ENCODE data around the gene RBM18. TPM values are rescaled to one million over a fixed set of nuclear protein-coding genes. Genes with fewer than 3 reads are reported as not detected.

Gene RBM18
- total RNA-seq, 1 experiment from 2014 or later = 32.5 TPM

- no peak overlapping the region for H3K9ac ChIP-seq (ENCODE audit: low read length)
- no peak overlapping the region for H2AFZ ChIP-seq (ENCODE audit: low read depth, low read length, poor library complexity, severe bottlenecking)
- no peak overlapping the region for H3K4me3 ChIP-seq (replicated peaks in 1 of 2; ENCODE audit: low read depth in 1 of 2, low read length in 2 of 2)
- no peak for DNase-seq (ENCODE audit: low read depth, low spot score)
- no peak for TF ChIP-seq SIN3A (IDR thresholded peaks at IDR 0.05; ENCODE audit: low read depth)
- no peak for TF ChIP-seq POLR2A (IDR thresholded peaks at IDR 0.05; ENCODE audit: borderline replicate concordance, extremely low read depth, insufficient read depth, insufficient read length)
- no peak for TF ChIP-seq ZBTB33 (IDR thresholded peaks at IDR 0.05; ENCODE audit: extremely low read depth, insufficient replicate concordance, low read length)
- TF ChIP-seq FOSL1 (IDR thresholded peaks at IDR 0.05; ENCODE audit: low read depth) = no peak
- no peak for TF ChIP-seq ELF1 (IDR thresholded peaks at IDR 0.05; ENCODE audit: borderline replicate concordance, low read depth)
- no peak for TF ChIP-seq CTCF (IDR thresholded peaks at IDR 0.05 in 2 of 3, conservative IDR thresholded peaks at IDR 0.05 in 1 of 3; ENCODE audit: borderline replicate concordance in 1 of 3, insufficient read depth in 1 of 3, low read depth in 2 of 3, low read length in 2 of 3)
- no peak overlapping the region for H3K27ac ChIP-seq (ENCODE audit: low read depth, low read length)
- no peaks in the 10 kb centered on the region for H3K9me2 ChIP-seq (ENCODE audit: insufficient read depth)
- no peak overlapping the region for H3K4me2 ChIP-seq (ENCODE audit: low read length)
- intact Hi-C loops (cut with micrococcal nuclease) = no loop called here
- H3K27me3 ChIP-seq (ENCODE audit: insufficient read depth, low read length) = no peaks in the 10 kb centered on the region
- ATAC-seq = no peak
- no peaks in the 10 kb centered on the region for H3K4me1 ChIP-seq (ENCODE audit: control insufficient read depth in 1 of 2, insufficient read depth in 2 of 2, low read length in 2 of 2)
- H4K20me1 ChIP-seq (ENCODE audit: insufficient read depth) = no peaks in the 10 kb centered on the region
- no peaks in the 10 kb centered on the region for H3K9me3 ChIP-seq (ENCODE audit: control insufficient read depth in 1 of 2, insufficient read depth in 1 of 2, low read depth in 1 of 2, low read length in 2 of 2)
- RAD21 ChIA-PET (ENCODE audit: low non-redundant PET in 1 of 2, low total read pairs in 2 of 2, uncharacterized antibody in 2 of 2, unreplicated experiment in 2 of 2) = no interaction called here
- CTCF ChIA-PET = no interaction called here
- BruUV-seq (replicated peaks) = no TSS peak
- no peaks in the 10 kb centered on the region for H3K79me2 ChIP-seq (ENCODE audit: insufficient read depth, low read length)
- no peaks in the 10 kb centered on the region for H3K36me3 ChIP-seq (ENCODE audit: control insufficient read depth in 1 of 2, insufficient read depth in 2 of 2, low read length in 2 of 2)
- POLR2A ChIA-PET = no interaction called here
These were observed 66.8 kb downstream of the RBM18 start for GRCh38 chr9:122197882-122198281.

Measured in HCT116 (cell line).